ENCODE results near the gene XKR8. TPM values are rescaled to one million over a fixed set of nuclear protein-coding genes. Genes with fewer than 3 reads are reported as not detected.

XKR8 gene
- total RNA-seq, 1 experiment from 2014 or later, result 3.3 TPM

- intact Hi-C loops (cut with micrococcal nuclease; ENCODE audit: unreplicated experiment), result no loop called here
- Mint-ChIP-seq H3K27me3 (ENCODE audit: unreplicated experiment) (no peaks in the 10 kb centered on the region), H3K9me3 (ENCODE audit: low read depth, unreplicated experiment) (no peaks in the 10 kb centered on the region), H3K27ac (ENCODE audit: unreplicated experiment) (no peak overlapping the region), H3K4me3 (ENCODE audit: low read depth, unreplicated experiment) (no peak overlapping the region), H3K36me3 (ENCODE audit: insufficient read depth, unreplicated experiment) (no peaks in the 10 kb centered on the region), H3K4me1 (ENCODE audit: low read depth, unreplicated experiment) (no peaks in the 10 kb centered on the region)
- CTCF ChIA-PET, result no interaction called here
- TF ChIP-seq CTCF (IDR thresholded peaks at IDR 0.05; ENCODE audit: unreplicated experiment), result no peak
- no peak for DNase-seq
- no TSS peak for BruUV-seq (replicated peaks)
Observed at GRCh38 chr1:27951396-27951795, 8.4 kb upstream of the XKR8 start.

- no peak overlapping the region for H3K4me3 Mint-ChIP-seq (ENCODE audit: low read depth, unreplicated experiment)
- no peak for DNase-seq
- no peak for TF ChIP-seq CTCF (IDR thresholded peaks at IDR 0.05; ENCODE audit: unreplicated experiment)
- H3K36me3 Mint-ChIP-seq (ENCODE audit: insufficient read depth, unreplicated experiment), result no peaks in the 10 kb centered on the region
- H3K4me1 Mint-ChIP-seq (ENCODE audit: low read depth, unreplicated experiment), result no peaks in the 10 kb centered on the region
- no peaks in the 10 kb centered on the region for H3K27me3 Mint-ChIP-seq (ENCODE audit: unreplicated experiment)
- intact Hi-C loops (cut with micrococcal nuclease; ENCODE audit: unreplicated experiment), result no loop called here
- H3K27ac Mint-ChIP-seq (ENCODE audit: unreplicated experiment), result no peak overlapping the region
- H3K9me3 Mint-ChIP-seq (ENCODE audit: low read depth, unreplicated experiment), result no peaks in the 10 kb centered on the region
- no TSS peak for BruUV-seq (replicated peaks)
- CTCF ChIA-PET, result no interaction called here
Observed at GRCh38 chr1:27952147-27952546, 7.6 kb upstream of the XKR8 start.

- CTCF ChIA-PET, result no interaction called here
Observed at GRCh38 chr1:27954186-27954585, 5.6 kb upstream of the XKR8 start.

GRCh38 chr1:27955076-27955475, 4.7 kb upstream of the XKR8 start:
- DNase-seq, result no peak
- H3K9me3 Mint-ChIP-seq (ENCODE audit: low read depth, unreplicated experiment), result no peaks in the 10 kb centered on the region
- H3K4me1 Mint-ChIP-seq (ENCODE audit: low read depth, unreplicated experiment), result no peaks in the 10 kb centered on the region
- peaks cover 14% of the 10 kb centered on the region for H3K36me3 Mint-ChIP-seq (ENCODE audit: insufficient read depth, unreplicated experiment)
- no peak for TF ChIP-seq CTCF (IDR thresholded peaks at IDR 0.05; ENCODE audit: unreplicated experiment)
- no peaks in the 10 kb centered on the region for H3K27me3 Mint-ChIP-seq (ENCODE audit: unreplicated experiment)
- no peak overlapping the region for H3K27ac Mint-ChIP-seq (ENCODE audit: unreplicated experiment)
- no peak overlapping the region for H3K4me3 Mint-ChIP-seq (ENCODE audit: low read depth, unreplicated experiment)
- no TSS peak for BruUV-seq (replicated peaks)
- CTCF ChIA-PET, result no interaction called here
- intact Hi-C loops (cut with micrococcal nuclease; ENCODE audit: unreplicated experiment), result no loop called here

More at GRCh38 chr1:27954186-27954585, 5.6 kb upstream of the XKR8 start:
- Mint-ChIP-seq H3K36me3 (ENCODE audit: insufficient read depth, unreplicated experiment) (peaks cover 5% of the 10 kb centered on the region), H3K4me1 (ENCODE audit: low read depth, unreplicated experiment) (no peaks in the 10 kb centered on the region), H3K9me3 (ENCODE audit: low read depth, unreplicated experiment) (no peaks in the 10 kb centered on the region), H3K27me3 (ENCODE audit: unreplicated experiment) (no peaks in the 10 kb centered on the region), H3K27ac (ENCODE audit: unreplicated experiment) (no peak overlapping the region), H3K4me3 (ENCODE audit: low read depth, unreplicated experiment) (no peak overlapping the region)
- intact Hi-C loops (cut with micrococcal nuclease; ENCODE audit: unreplicated experiment), result no loop called here
- no peak for TF ChIP-seq CTCF (IDR thresholded peaks at IDR 0.05; ENCODE audit: unreplicated experiment)
- DNase-seq, result no peak
- BruUV-seq (replicated peaks), result no TSS peak

GRCh38 chr1:27956761-27957160, 3.0 kb upstream of the XKR8 start:
- intact Hi-C loops (cut with micrococcal nuclease; ENCODE audit: unreplicated experiment), result no loop called here
- H3K27me3 Mint-ChIP-seq (ENCODE audit: unreplicated experiment), result no peaks in the 10 kb centered on the region
- no peak for DNase-seq
- H3K36me3 Mint-ChIP-seq (ENCODE audit: insufficient read depth, unreplicated experiment), result peaks cover 19% of the 10 kb centered on the region
- H3K4me3 Mint-ChIP-seq (ENCODE audit: low read depth, unreplicated experiment), result no peak overlapping the region
- H3K9me3 Mint-ChIP-seq (ENCODE audit: low read depth, unreplicated experiment), result no peaks in the 10 kb centered on the region
- no peak for TF ChIP-seq CTCF (IDR thresholded peaks at IDR 0.05; ENCODE audit: unreplicated experiment)
- CTCF ChIA-PET, result no interaction called here
- no TSS peak for BruUV-seq (replicated peaks)
- no peak overlapping the region for H3K27ac Mint-ChIP-seq (ENCODE audit: unreplicated experiment)
- H3K4me1 Mint-ChIP-seq (ENCODE audit: low read depth, unreplicated experiment), result peaks cover 3% of the 10 kb centered on the region

All from Calu3 (cell line).